SK-MEL-5 (cell line): ENCODE measurements around the gene DNAJC10. TPM values are rescaled to one million over a fixed set of nuclear protein-coding genes. Genes with fewer than 3 reads are reported as not detected.

Experiments
- small RNA-seq, 2 experiments: library from RNA; depleted of rRNA; stranded (forward); fragments of <200 nt; gene quantifications; one replicate each; pipeline ENCODE3, GENCODE V24; 2014
- total RNA-seq: library from RNA; depleted of rRNA; stranded (reverse); fragments of >200 nt; shearing (Covaris generic); gene quantifications from 2 replicates; pipeline ENCODE4 v1.2.3, GENCODE V29; 2014; rRNA removed

The DNAJC10 gene
- total RNA-seq, 1 experiment from 2014 or later = 104 TPM

Small RNAs within 50 kb of the gene (small RNA-seq; reads per million reads assigned to genes)
- gene RF00019 = 0 reads per million in 2 experiments

Other genes starting within 250 kb of the DNAJC10 start
- gene FRZB, start 150.4 kb downstream of the DNAJC10 start, total RNA-seq = not detected in 2 replicates